Suprapubic skin (tissue), 4 donors: Measurements from ENCODE around the gene SHLD3. TPM values are rescaled to one million over a fixed set of nuclear protein-coding genes. Genes with fewer than 3 reads are reported as not detected.

Source experiments
- DNase-seq, 2 donors: peaks; one replicate each; pipeline ENCODE4 v3.0.0-alpha.2; 2019; ENCODE audit warnings: low spot score in 2 of 2
- H3K27ac ChIP-seq: fragments of 200-600 bp; sonication (generic); one replicate; pipeline ENCODE4 v1.5.1; 2019
- H3K27me3 ChIP-seq: fragments of 200-600 bp; sonication (generic); one replicate; pipeline ENCODE4 v1.5.1; 2019
- H3K36me3 ChIP-seq: fragments of 200-600 bp; sonication (generic); one replicate; pipeline ENCODE4 v1.5.1; 2019
- H3K4me1 ChIP-seq: fragments of 200-600 bp; sonication (generic); one replicate; pipeline ENCODE4 v1.5.1; 2019
- H3K4me3 ChIP-seq: fragments of 200-600 bp; sonication (generic); one replicate; pipeline ENCODE4 v1.5.1; 2019; ENCODE audit warnings: mild to moderate bottlenecking
- H3K9me3 ChIP-seq: fragments of 200-600 bp; sonication (generic); one replicate; pipeline ENCODE4 v1.5.1; 2019
- CTCF ChIP-seq, 2 donors: fragments of 200-600 bp in 1 of 2; fragments of 450-650 bp in 1 of 2; sonication (generic) in 1 of 2; IDR thresholded peaks; one replicate each; pipeline ENCODE4 v1.5.1; 2016 to 2019; ENCODE audit warnings: antibody characterized with exemption in 2 of 2, mild to moderate bottlenecking in 1 of 2, moderate library complexity in 1 of 2
- EP300 ChIP-seq: sonication (generic); formaldehyde crosslinking; IDR thresholded peaks from one replicate; pipeline ENCODE4 v1.6.1; 2017; ENCODE audit warnings: antibody characterized with exemption
- POLR2A ChIP-seq, 2 donors: fragments of 450-650 bp; IDR thresholded peaks; one replicate each; pipeline ENCODE4 v1.6.1; 2017; ENCODE audit warnings: antibody characterized with exemption in 2 of 2, mild to moderate bottlenecking in 2 of 2, moderate library complexity in 2 of 2
- POLR2AphosphoS5 ChIP-seq, 3 donors: sonication (generic); formaldehyde crosslinking; IDR thresholded peaks; one replicate each; pipeline ENCODE4 v1.6.1; 2017; ENCODE audit warnings: antibody characterized with exemption in 3 of 3
- WGBS: methylation state at CpG from one replicate; pipeline ENCODE4 v1.1.5; 2018; 5-methylcytosine and 5-hydroxymethylcytosine counted together
- total RNA-seq, 4 donors: library from RNA; depleted of rRNA; stranded (reverse); fragments of >200 nt; gene quantifications; one replicate each; pipeline ENCODE4 v1.1.0, GENCODE V29; 2016

SHLD3 gene
- total RNA-seq, 4 donors from 2014 or later: 4.0 to 6.2 (median 4.7) TPM

GRCh38 chr5:65630981-65631380, 6.2 kb downstream of the SHLD3 start:
- DNase-seq: no peak
- no peaks in the 10 kb centered on the region for H3K9me3 ChIP-seq
- H3K27me3 ChIP-seq: no peaks in the 10 kb centered on the region
- no peak overlapping the region for H3K4me3 ChIP-seq
- H3K27ac ChIP-seq: no peak overlapping the region
- no peak for TF ChIP-seq EP300
- no peak for TF ChIP-seq POLR2A (IDR thresholded peaks at IDR 0.05)
- TF ChIP-seq POLR2AphosphoS5 (IDR thresholded peaks at IDR 0.05): no peak
- TF ChIP-seq CTCF (IDR thresholded peaks at IDR 0.05): no peak
- peaks cover 11% of the 10 kb centered on the region for H3K36me3 ChIP-seq
- peaks cover 3% of the 10 kb centered on the region for H3K4me1 ChIP-seq

GRCh38 chr5:65640240-65640639, 15.4 kb downstream of the SHLD3 start:
- no peaks in the 10 kb centered on the region for H3K9me3 ChIP-seq
- H3K4me3 ChIP-seq: no peak overlapping the region
- WGBS: 85% methylated on average over 4 of the region's 4 CpGs
- H3K27ac ChIP-seq: no peak overlapping the region
- DNase-seq: no peak
- H3K27me3 ChIP-seq: no peaks in the 10 kb centered on the region
- peaks cover 38% of the 10 kb centered on the region for H3K36me3 ChIP-seq
- H3K4me1 ChIP-seq: no peaks in the 10 kb centered on the region
- TF ChIP-seq POLR2A (IDR thresholded peaks at IDR 0.05) (no peak), CTCF (IDR thresholded peaks at IDR 0.05) (no peak), POLR2AphosphoS5 (IDR thresholded peaks at IDR 0.05) (no peak), EP300 (no peak)

- Histone ChIP-seq H3K36me3 (peaks cover 22% of the 10 kb centered on the region), H3K9me3 (no peaks in the 10 kb centered on the region), H3K27ac (no peak overlapping the region), H3K4me3 (no peak overlapping the region), H3K27me3 (no peaks in the 10 kb centered on the region), H3K4me1 (no peaks in the 10 kb centered on the region)
- no peak for DNase-seq
- TF ChIP-seq POLR2AphosphoS5 (IDR thresholded peaks at IDR 0.05) (no peak), CTCF (IDR thresholded peaks at IDR 0.05) (no peak), EP300 (no peak), POLR2A (IDR thresholded peaks at IDR 0.05) (no peak)
- 79% methylated on average over 2 of the region's 2 CpGs for WGBS
Observed at GRCh38 chr5:65646938-65647337, 22.1 kb downstream of the SHLD3 start.

- no peaks in the 10 kb centered on the region for H3K27me3 ChIP-seq
Observed at GRCh38 chr5:65647941-65648340, 23.1 kb downstream of the SHLD3 start.

GRCh38 chr5:65651144-65651543, 26.3 kb downstream of the SHLD3 start:
- H3K36me3 ChIP-seq: peaks cover 19% of the 10 kb centered on the region
- no peak for TF ChIP-seq CTCF (IDR thresholded peaks at IDR 0.05)
- TF ChIP-seq POLR2AphosphoS5 (IDR thresholded peaks at IDR 0.05): no peak
- no peak for TF ChIP-seq EP300
- TF ChIP-seq POLR2A (IDR thresholded peaks at IDR 0.05): no peak
- no peak overlapping the region for H3K27ac ChIP-seq
- H3K27me3 ChIP-seq: no peaks in the 10 kb centered on the region
- DNase-seq: no peak
- H3K9me3 ChIP-seq: no peaks in the 10 kb centered on the region
- no peaks in the 10 kb centered on the region for H3K4me1 ChIP-seq
- no peak overlapping the region for H3K4me3 ChIP-seq
- WGBS: 86% methylated on average over 5 of the region's 5 CpGs

More at GRCh38 chr5:65647941-65648340, 23.1 kb downstream of the SHLD3 start:
- Histone ChIP-seq H3K36me3 (peaks cover 19% of the 10 kb centered on the region), H3K4me1 (no peaks in the 10 kb centered on the region), H3K4me3 (no peak overlapping the region), H3K9me3 (no peaks in the 10 kb centered on the region), H3K27ac (no peak overlapping the region)
- no peak for DNase-seq
- TF ChIP-seq EP300 (no peak), POLR2A (IDR thresholded peaks at IDR 0.05) (no peak), POLR2AphosphoS5 (IDR thresholded peaks at IDR 0.05) (no peak)

GRCh38 chr5:65654713-65655112, 29.9 kb downstream of the SHLD3 start:
- no peaks in the 10 kb centered on the region for H3K4me1 ChIP-seq
- no peaks in the 10 kb centered on the region for H3K27me3 ChIP-seq
- 81% methylated on average over 2 of the region's 2 CpGs for WGBS
- DNase-seq: no peak
- H3K27ac ChIP-seq: no peak overlapping the region
- no peaks in the 10 kb centered on the region for H3K9me3 ChIP-seq
- peaks cover 16% of the 10 kb centered on the region for H3K36me3 ChIP-seq
- TF ChIP-seq POLR2A (IDR thresholded peaks at IDR 0.05): no peak
- no peak for TF ChIP-seq POLR2AphosphoS5 (IDR thresholded peaks at IDR 0.05)
- TF ChIP-seq CTCF (IDR thresholded peaks at IDR 0.05): no peak
- no peak for TF ChIP-seq EP300
- H3K4me3 ChIP-seq: no peak overlapping the region
